Astrocyte (in vitro differentiated cells and primary cell): ENCODE data around the gene ARID2.

Source experiments
- EZH2 ChIP-seq: IDR thresholded peaks from 2 replicates; pipeline ENCODE4 v1.6.1; 2012; ENCODE audit warnings: mild to moderate bottlenecking, low read length, inconsistent platforms; ENCODE audit not compliant: insufficient read depth
- TF ChIP-seq, protein P1 (sequence below): IDR thresholded peaks from 2 replicates; pipeline ENCODE4 v1.5.1; 2011; ENCODE audit warnings: low read depth, mild to moderate bottlenecking, inconsistent platforms, low read length, moderate library complexity; ENCODE audit not compliant: insufficient read depth

DNA sequence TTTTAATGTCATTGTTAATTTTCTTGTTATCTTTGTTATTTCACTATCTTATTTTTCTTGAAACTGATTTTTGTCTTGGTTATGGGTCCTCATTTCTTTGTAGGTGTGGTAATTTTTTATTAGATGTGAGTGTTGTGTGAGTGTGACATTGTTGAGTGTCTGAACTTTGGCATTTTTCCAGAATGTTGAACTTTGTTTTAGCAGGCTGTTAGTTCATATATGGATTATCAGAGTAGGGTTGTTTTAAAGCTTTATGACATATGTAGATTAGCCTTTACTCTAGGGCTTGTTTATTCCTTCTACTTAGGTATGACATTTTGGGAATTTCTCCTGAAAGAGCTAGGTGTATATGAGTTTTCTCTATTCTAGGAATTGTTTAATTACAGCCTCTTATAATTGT lies 103.9 kb downstream of the ARID2 start:
- TF ChIP-seq, protein P1, sequence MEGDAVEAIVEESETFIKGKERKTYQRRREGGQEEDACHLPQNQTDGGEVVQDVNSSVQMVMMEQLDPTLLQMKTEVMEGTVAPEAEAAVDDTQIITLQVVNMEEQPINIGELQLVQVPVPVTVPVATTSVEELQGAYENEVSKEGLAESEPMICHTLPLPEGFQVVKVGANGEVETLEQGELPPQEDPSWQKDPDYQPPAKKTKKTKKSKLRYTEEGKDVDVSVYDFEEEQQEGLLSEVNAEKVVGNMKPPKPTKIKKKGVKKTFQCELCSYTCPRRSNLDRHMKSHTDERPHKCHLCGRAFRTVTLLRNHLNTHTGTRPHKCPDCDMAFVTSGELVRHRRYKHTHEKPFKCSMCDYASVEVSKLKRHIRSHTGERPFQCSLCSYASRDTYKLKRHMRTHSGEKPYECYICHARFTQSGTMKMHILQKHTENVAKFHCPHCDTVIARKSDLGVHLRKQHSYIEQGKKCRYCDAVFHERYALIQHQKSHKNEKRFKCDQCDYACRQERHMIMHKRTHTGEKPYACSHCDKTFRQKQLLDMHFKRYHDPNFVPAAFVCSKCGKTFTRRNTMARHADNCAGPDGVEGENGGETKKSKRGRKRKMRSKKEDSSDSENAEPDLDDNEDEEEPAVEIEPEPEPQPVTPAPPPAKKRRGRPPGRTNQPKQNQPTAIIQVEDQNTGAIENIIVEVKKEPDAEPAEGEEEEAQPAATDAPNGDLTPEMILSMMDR: no peak
- TF ChIP-seq EZH2: no peak
